Central memory CD4-positive, alpha-beta T cell (primary cell): Measurements from ENCODE around the gene ZNF839.

Source experiments
- DNase-seq: peaks from one replicate; pipeline ENCODE4 v3.0.0; 2022

The ZNF839 gene

GRCh38 chr14:102390064-102390855, 70.7 kb downstream of the ZNF839 start:
- no peak for DNase-seq
